ENCODE results near the gene SHISA8.
"Not testable (repeated sequence)": the region's sequence is repeated elsewhere in the genome, so short reads cannot be mapped to it uniquely, and the experiment has no call there.

The SHISA8 gene

GRCh38 chr22:41915035-41915785, at the start of gene SHISA8:
TSS of gene SHISA8 (minus strand) at chr22:41915074. CDS start at chr22:41914667, 407 bp downstream.
- peak; percentile 45 for DNase-seq (ENCODE audit: low read depth)

GRCh38 chr22:41964112-41964491, 49.2 kb upstream of the SHISA8 start:
- DNase-seq (ENCODE audit: low read depth): no peak

- DNase-seq (ENCODE audit: low read depth): no peak
Measured at GRCh38 chr22:41963453-41964111, 48.7 kb upstream of the SHISA8 start.

GRCh38 chr22:41957941-41958556, 43.2 kb upstream of the SHISA8 start:
- DNase-seq (ENCODE audit: low read depth): no peak

- DNase-seq (ENCODE audit: low read depth): no peak
Measured at GRCh38 chr22:41952713-41953112, 37.8 kb upstream of the SHISA8 start.

- no peak for DNase-seq (ENCODE audit: low read depth)
Measured at GRCh38 chr22:41951898-41952474, 37.1 kb upstream of the SHISA8 start, which contains the start of gene SMIM45. TSS of gene SMIM45 (plus strand) at chr22:41952150.

GRCh38 chr22:41949297-41949965, 34.6 kb upstream of the SHISA8 start:
- DNase-seq (ENCODE audit: low read depth): no peak

- DNase-seq (ENCODE audit: low read depth): not testable (repeated sequence)
Measured at GRCh38 chr22:41948928-41949296, 34.0 kb upstream of the SHISA8 start.

- DNase-seq (ENCODE audit: low read depth): no peak
Measured at GRCh38 chr22:41948142-41948541, 33.3 kb upstream of the SHISA8 start.

- DNase-seq (ENCODE audit: low read depth): no peak
Measured at GRCh38 chr22:41947424-41948080, 32.7 kb upstream of the SHISA8 start.

GRCh38 chr22:41946629-41947423, 32.0 kb upstream of the SHISA8 start, which contains the start of gene CENPM:
TSS of gene CENPM (minus strand) at chr22:41947152. CDS start at chr22:41947076, 76 bp downstream.
- peak; percentile 76 for DNase-seq (ENCODE audit: low read depth)

GRCh38 chr22:41943661-41944209, 28.9 kb upstream of the SHISA8 start:
- no peak for DNase-seq (ENCODE audit: low read depth)

GRCh38 chr22:41940832-41941765, 26.2 kb upstream of the SHISA8 start:
- peak; percentile 63 for DNase-seq (ENCODE audit: low read depth)

- peak; percentile 78 for DNase-seq (ENCODE audit: low read depth)
Measured at GRCh38 chr22:41939981-41940831, 25.3 kb upstream of the SHISA8 start.

- no peak for DNase-seq (ENCODE audit: low read depth)
Measured at GRCh38 chr22:41936894-41937169, 22.0 kb upstream of the SHISA8 start.

- DNase-seq (ENCODE audit: low read depth): no peak
Measured at GRCh38 chr22:41935509-41935908, 20.6 kb upstream of the SHISA8 start.

- no peak for DNase-seq (ENCODE audit: low read depth)
Measured at GRCh38 chr22:41935015-41935351, 20.1 kb upstream of the SHISA8 start.

GRCh38 chr22:41934284-41935014, 19.6 kb upstream of the SHISA8 start:
- DNase-seq (ENCODE audit: low read depth): no peak
